ENCODE measurements around the gene RFK. TPM values are rescaled to one million over a fixed set of nuclear protein-coding genes. Genes with fewer than 3 reads are reported as not detected.
"Not testable (repeated sequence)": the region's sequence is repeated elsewhere in the genome, so short reads cannot be mapped to it uniquely, and the experiment has no call there.

Gene RFK
- total and polyA plus RNA-seq, 12 donors: 8.1 to 48.5 (median 22.0) TPM

- no peaks in the 10 kb centered on the region for H3K4me1 ChIP-seq (replicated peaks in 1 of 2)
- no peaks in the 10 kb centered on the region for H3K9me3 ChIP-seq (replicated peaks in 1 of 3)
- no peak for DNase-seq
- TF ChIP-seq POLR2A (IDR thresholded peaks at IDR 0.05): no peak
- TF ChIP-seq, protein P1, sequence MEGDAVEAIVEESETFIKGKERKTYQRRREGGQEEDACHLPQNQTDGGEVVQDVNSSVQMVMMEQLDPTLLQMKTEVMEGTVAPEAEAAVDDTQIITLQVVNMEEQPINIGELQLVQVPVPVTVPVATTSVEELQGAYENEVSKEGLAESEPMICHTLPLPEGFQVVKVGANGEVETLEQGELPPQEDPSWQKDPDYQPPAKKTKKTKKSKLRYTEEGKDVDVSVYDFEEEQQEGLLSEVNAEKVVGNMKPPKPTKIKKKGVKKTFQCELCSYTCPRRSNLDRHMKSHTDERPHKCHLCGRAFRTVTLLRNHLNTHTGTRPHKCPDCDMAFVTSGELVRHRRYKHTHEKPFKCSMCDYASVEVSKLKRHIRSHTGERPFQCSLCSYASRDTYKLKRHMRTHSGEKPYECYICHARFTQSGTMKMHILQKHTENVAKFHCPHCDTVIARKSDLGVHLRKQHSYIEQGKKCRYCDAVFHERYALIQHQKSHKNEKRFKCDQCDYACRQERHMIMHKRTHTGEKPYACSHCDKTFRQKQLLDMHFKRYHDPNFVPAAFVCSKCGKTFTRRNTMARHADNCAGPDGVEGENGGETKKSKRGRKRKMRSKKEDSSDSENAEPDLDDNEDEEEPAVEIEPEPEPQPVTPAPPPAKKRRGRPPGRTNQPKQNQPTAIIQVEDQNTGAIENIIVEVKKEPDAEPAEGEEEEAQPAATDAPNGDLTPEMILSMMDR (IDR thresholded peaks at IDR 0.05): no peak
- 82 to 91% (median 85%) methylated on average over 1 of the region's 1 CpG for WGBS, 4 donors
- H3K27me3 ChIP-seq: no peaks in the 10 kb centered on the region
- no peaks in the 10 kb centered on the region for H3K36me3 ChIP-seq (replicated peaks in 1 of 2)
- H3K4me3 ChIP-seq: no peak overlapping the region
- H3K27ac ChIP-seq: no peak overlapping the region
- intact Hi-C loops (cut with DNase I): no loop called here
These were observed 29.2 kb downstream of the RFK start for GRCh38 chr9:76365028-76365427.

DNA sequence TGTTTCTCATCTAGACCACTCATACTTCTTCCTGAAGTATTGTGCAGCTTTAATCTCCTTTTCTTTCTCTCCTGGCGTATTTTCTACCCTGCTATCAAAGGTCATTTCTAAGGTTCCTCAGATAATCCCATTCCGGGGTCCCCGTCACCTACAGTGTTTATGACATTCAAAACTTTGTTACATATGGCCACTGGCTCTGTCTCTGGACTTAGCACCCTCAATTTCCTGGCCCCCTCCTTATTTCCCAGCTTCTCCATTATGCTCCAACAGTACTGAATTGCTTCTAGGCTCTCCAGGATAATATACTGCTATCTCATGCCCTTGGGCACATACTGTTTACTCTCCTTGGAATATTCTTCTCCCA is 31.2 kb downstream of the RFK start:
- Histone ChIP-seq H3K27ac (no peak overlapping the region), H3K4me1 (replicated peaks in 1 of 2) (no peaks in the 10 kb centered on the region), H3K27me3 (no peaks in the 10 kb centered on the region), H3K4me3 (no peak overlapping the region), H3K9me3 (replicated peaks in 1 of 3) (no peaks in the 10 kb centered on the region), H3K36me3 (replicated peaks in 1 of 2) (no peaks in the 10 kb centered on the region)
- TF ChIP-seq POLR2A (IDR thresholded peaks at IDR 0.05): no peak
- TF ChIP-seq, protein P1 (IDR thresholded peaks at IDR 0.05): no peak
- DNase-seq: no peak
- intact Hi-C loops (cut with DNase I): no loop called here
- WGBS, 4 donors: 78 to 89% (median 82%) methylated on average over 3 of the region's 3 CpGs

GRCh38 chr9:76362332-76363031 is 31.7 kb downstream of the RFK start:
- DNase-seq; H3K27me3 ChIP-seq; H3K9me3 ChIP-seq (replicated peaks in 1 of 3); intact Hi-C loops (cut with DNase I); H3K27ac ChIP-seq; H3K36me3 ChIP-seq (replicated peaks in 1 of 2); H3K4me1 ChIP-seq (replicated peaks in 1 of 2); H3K4me3 ChIP-seq: not testable (repeated sequence)
- 75 to 82% (median 78%) methylated on average over 16 of the region's 16 CpGs for WGBS, 4 donors

DNA sequence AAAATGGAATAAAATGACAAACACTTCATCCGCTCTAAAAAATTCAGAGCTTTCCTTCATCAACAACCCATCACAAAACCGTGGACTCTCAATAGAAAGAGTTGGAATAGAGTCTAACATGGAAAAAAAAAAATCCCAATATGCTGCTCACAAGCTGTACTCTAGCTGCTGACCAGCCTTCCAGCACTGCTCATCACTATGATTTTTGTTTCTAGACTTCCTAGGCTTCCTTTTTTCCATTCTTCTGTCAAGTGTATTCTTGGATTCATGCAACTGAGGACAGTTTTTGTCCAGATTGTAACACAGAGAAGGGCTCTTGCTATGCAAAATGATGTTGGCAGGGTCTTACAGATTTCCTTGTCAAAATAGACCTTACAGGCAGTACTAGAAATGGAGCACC is 34.5 kb downstream of the RFK start:
- no peak overlapping the region for H3K27ac ChIP-seq
- no peak for DNase-seq
- WGBS, 4 donors: 81 to 95% (median 86%) methylated on average over 2 of the region's 2 CpGs
- no peak overlapping the region for H3K4me3 ChIP-seq
- no peaks in the 10 kb centered on the region for H3K36me3 ChIP-seq (replicated peaks in 1 of 2)
- TF ChIP-seq, protein P1 (IDR thresholded peaks at IDR 0.05): no peak
- no peak for TF ChIP-seq POLR2A (IDR thresholded peaks at IDR 0.05)
- intact Hi-C loops (cut with DNase I): no loop called here
- H3K27me3 ChIP-seq: no peaks in the 10 kb centered on the region
- H3K9me3 ChIP-seq (replicated peaks in 1 of 3): no peaks in the 10 kb centered on the region
- H3K4me1 ChIP-seq (replicated peaks in 1 of 2): no peaks in the 10 kb centered on the region

GRCh38 chr9:76359365-76359764 is 34.9 kb downstream of the RFK start:
- Histone ChIP-seq H3K4me3 (no peak overlapping the region), H3K4me1 (replicated peaks in 1 of 2) (no peaks in the 10 kb centered on the region), H3K36me3 (replicated peaks in 1 of 2) (no peaks in the 10 kb centered on the region), H3K27me3 (no peaks in the 10 kb centered on the region), H3K9me3 (replicated peaks in 1 of 3) (no peaks in the 10 kb centered on the region), H3K27ac (no peak overlapping the region)
- TF ChIP-seq POLR2A (IDR thresholded peaks at IDR 0.05): no peak
- TF ChIP-seq, protein P1 (IDR thresholded peaks at IDR 0.05): no peak
- 83 to 91% (median 87%) methylated on average over 4 of the region's 4 CpGs for WGBS, 4 donors
- DNase-seq: no peak
- intact Hi-C loops (cut with DNase I): no loop called here

Data from adrenal gland (tissue), 12 donors.